NCI-H146 treated with DMSO at 0.1 percent for 48 hours (cell line): ENCODE measurements around the gene TSPAN12.
"Not testable (repeated sequence)": the region's sequence is repeated elsewhere in the genome, so short reads cannot be mapped to it uniquely, and the experiment has no call there.

ENCODE experiments used
- DNase-seq: peaks from one replicate; lab custom pipeline; 2025; ENCODE audit not compliant: unreplicated experiment; lab: John Stamatoyannopoulos, UW

The TSPAN12 gene, protein sequence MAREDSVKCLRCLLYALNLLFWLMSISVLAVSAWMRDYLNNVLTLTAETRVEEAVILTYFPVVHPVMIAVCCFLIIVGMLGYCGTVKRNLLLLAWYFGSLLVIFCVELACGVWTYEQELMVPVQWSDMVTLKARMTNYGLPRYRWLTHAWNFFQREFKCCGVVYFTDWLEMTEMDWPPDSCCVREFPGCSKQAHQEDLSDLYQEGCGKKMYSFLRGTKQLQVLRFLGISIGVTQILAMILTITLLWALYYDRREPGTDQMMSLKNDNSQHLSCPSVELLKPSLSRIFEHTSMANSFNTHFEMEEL

DNA sequence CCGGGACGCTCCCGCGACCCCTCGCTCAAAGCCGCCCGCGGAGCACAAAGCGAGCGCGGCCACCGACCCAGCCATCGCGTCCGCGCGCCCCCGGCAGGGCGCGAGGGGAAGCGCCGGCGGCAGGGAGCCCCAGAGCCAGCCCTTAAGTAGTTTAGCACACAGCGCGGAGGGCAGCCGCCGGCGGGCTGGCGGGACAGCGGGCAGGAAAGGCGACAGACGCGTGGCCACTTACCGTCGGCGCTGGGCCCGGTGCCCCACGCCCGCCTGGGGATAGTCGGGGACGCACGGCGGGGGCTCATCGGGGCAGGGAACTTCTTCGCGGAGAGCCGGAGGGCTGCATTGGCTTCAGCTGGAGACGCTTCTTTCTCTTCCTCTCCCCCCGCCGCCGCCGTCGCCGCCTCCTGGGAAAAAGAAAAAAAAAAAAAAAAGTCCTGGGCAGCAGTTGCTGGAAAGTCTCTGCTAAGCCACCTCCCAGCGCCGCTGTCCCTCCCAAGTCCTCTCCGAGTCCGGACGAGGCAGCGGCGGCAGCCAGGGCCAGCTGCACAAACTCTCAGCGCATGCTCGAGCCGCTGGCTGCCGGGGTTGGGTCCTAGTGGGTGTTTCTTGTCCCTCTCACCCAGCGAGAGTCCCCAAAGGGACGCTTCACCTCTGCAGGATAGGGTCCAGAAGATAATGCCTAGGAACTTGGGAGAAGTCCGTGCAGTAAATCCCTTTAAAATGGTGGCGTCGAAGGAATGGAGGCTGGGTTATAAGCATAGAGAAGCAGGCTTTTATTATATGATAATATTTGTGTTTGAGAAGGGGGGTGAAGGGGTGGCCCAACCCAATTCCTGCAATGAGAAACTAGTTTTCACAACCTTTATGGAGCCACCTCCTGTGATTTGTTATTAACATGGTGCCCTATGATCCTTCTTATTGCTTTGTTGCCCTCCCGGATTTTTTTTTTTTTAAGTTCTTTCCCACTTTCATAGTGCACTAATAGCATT lies at the start of gene TSPAN12:
TSS of gene TSPAN12 (minus strand) at position 557 of the 986 bp plus-strand sequence. CDS start 1,381 bp downstream, outside the sequence.
- DNase-seq: peak; percentile 67

- no peak for DNase-seq
These were observed 41.0 kb upstream of the TSPAN12 start for GRCh38 chr7:120898715-120899499.

GRCh38 chr7:120895253-120895652 lies 37.3 kb upstream of the TSPAN12 start:
- not testable (repeated sequence) for DNase-seq

DNA sequence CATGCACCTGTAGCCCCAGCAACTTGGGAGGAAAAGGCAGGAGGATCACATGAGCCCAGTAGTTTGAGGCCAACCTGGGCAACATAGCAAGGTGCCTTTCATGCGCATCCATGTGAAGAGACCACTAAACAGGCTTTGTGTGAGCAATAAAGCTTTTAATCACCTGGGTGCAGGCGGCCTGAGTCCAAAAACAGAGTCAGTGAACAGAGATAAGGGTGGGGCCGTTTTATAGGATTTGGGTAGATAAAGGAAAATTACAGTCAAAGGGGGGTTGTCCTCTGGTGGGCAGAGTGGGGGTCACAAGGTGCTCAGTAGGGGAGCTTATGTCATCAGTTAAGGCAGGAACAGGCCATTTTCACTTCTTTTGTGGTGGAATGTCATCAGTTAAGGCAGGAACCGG lies 27.7 kb upstream of the TSPAN12 start:
- not testable (repeated sequence) for DNase-seq

- no peak for DNase-seq
These were observed 19.8 kb upstream of the TSPAN12 start for GRCh38 chr7:120877701-120878100.

DNA sequence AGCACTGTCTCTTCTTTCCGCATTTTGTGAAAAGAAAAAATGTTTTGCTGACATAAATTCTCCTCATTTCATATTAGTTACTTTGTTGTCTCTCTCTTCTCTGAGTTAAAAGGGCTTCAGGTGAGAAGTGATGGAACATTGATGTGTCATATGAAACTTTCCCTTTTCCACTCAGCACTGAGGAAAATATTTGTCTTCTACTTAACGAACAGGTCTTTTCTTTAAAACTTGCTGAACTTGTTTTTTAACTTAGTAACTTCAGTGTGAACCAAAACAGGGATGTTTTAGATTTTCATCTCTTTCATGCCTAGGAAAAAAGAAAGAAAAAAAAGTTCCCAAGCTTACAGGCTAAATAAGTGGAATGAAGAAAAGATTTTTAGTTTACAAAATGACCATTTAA lies 19.0 kb upstream of the TSPAN12 start:
- DNase-seq: no peak

DNA sequence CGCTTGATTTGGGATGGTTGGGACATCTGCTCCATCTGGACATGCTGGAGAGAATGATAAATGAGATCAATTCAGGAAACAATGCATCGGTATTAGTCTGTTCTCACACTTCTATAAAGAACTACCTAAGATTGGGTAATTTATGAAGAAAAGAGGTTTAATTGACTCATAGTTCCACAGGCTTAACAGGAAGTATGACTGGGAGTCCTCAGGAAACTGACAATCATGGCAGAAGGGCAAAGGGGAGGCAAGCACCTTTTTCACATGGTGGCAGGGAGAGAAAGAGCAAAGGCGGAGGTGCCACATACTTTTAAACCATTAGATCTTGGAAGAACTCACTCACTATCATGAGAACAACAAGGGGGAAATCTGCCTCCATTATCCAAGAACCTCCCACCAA lies 16.8 kb upstream of the TSPAN12 start:
- DNase-seq: no peak

DNA sequence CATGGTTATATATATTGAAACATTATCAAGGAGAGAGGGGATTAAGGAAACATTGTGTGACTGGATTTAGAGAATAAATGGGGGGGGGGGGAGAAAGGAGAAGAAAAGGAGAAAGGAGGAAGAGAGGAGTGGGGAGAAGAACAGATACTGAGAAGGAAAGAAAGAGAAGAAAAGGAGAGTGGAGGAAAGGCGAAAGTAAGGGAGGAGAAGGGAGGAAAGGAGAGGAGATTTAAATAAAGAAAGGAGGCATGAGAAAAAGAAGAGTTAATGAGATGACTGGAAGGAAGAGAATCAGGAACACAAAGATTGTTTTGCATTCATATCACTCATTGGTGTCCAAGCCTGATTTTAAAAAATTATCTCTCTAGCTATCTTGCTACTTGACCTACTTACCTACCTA lies 16.1 kb upstream of the TSPAN12 start:
- DNase-seq: no peak

GRCh38 chr7:120873401-120873800 lies 15.5 kb upstream of the TSPAN12 start:
- no peak for DNase-seq

DNA sequence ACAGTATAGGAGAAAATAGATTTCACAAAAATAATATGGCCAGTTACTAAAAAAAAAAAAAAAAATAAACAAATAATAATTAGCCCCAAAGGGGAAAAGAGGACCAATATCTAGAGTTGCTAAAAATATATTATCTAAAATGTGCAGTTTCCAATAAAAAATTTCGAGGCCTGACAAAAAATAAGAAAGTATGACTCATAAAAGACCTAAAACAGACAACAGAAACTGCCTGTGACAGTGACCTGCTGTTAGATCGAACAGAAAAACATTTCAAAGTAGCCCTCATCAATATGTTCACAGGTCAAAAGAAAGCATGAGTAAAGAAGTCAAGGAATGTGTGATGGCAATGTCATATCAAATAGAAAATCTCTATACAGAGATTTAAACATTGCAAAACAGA lies 11.8 kb upstream of the TSPAN12 start:
- no peak for DNase-seq

DNA sequence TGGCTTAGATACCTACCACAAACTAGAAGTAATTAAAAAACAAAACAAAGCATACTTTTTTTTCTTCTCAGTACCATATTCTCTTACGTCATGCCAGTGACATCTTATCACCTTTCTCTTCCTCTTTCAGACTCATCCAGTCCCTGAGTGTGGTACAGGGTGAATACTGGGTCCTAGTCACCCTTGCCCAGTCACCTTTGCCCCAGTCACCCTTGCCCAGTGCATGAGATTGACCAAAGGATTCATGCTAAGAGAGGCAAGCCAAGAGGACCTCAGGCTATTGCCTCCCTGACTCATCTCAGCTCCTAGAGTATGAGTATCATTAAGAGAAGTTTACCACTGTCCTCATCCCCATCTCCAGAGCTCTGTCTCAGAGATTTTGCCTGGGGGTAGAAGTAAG lies 10.0 kb upstream of the TSPAN12 start:
- DNase-seq: no peak

DNA sequence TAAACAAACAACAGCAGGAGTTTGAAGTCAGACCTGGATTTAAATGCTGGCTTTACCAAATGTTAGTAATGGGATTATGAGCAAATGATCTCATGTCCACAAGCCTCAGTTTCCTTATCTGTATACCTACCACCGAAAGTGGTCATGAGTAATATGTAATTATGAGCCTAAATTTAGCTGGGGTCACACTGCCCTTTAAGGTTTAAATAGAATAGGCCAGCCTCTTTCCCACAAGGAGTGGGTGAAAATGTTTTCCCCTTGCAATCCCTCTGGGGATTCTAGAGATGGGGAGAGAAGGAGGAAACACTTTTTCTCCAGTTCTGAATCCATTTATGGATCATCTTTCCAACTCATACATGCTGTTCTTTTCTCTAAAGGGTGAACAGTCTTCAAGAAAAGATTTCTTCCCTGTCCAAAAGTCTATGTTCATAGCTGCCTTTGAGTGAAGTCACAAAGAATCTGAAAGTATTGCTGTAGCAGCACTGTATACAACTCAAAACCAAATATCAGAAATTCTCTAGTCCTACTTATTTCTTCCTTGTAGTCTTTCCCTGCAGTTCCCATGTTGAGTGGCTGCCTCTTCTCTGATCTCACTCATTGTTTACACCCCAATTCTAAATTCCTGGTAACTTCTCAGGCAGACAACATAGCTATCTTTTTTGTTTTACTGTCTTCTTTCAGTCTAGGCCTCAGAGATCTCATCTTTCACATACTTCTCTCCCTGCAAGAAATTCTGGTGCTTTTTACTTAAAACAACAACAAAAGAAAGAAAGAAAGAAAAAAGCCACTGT lies 7.4 kb upstream of the TSPAN12 start:
- no peak for DNase-seq

GRCh38 chr7:120864141-120864900 lies 6.4 kb upstream of the TSPAN12 start:
- no peak for DNase-seq

DNA sequence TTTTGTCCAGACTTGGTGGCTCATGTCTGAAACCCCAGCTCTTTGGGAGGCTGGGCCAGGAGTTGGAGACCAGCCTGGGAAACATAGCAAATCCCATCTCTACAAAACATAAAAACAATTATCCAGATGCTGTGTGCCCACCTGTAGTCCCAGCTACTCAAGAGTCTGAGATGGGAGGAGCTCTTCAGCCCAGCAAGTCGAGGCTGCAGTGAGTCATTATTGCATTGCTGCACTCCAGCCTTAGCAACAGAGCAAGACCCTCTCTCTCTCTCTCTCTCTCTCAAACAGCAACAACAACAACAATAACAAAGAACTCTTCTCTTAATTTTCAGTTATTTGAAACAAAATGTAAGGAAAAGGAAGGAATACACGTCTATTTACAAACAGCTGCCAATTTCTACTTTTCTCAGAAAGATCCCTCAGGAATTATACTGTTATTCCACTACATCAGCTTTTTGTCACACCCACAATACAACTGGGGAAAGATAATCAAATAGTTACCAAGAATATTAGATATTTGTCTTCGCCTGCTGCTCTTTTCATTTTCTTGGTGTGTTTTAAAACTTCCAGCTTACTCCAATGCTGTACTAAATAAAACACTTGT lies 5.1 kb upstream of the TSPAN12 start:
- no peak for DNase-seq

- DNase-seq: no peak
These were observed 2.2 kb upstream of the TSPAN12 start for GRCh38 chr7:120860156-120860555.

- no peak for DNase-seq
These were observed 1.5 kb upstream of the TSPAN12 start for GRCh38 chr7:120859459-120859858.

GRCh38 chr7:120856621-120857352 lies 1.2 kb downstream of the TSPAN12 start:
- DNase-seq: peak; percentile 17

- no peak for DNase-seq
These were observed 1.7 kb downstream of the TSPAN12 start for GRCh38 chr7:120856198-120856597.

DNA sequence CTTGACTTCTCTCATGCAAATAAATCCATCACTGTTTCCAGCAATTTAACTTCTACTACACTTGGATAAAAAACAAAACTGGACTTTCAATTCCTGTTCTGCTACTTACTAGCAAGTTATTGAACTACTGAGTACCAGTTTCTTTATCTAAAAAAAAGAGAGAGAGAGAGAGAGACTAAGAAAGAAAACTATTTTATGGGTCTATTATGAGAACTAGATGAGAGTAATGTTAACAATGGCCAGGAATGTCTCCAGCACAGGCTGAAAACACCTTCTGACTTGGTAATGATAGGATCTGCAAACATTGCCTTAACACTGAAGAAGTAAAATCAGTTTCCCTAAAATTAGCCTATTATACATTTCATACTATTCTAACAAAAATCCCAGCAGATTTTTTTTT lies 5.2 kb downstream of the TSPAN12 start:
- no peak for DNase-seq
